B cell (primary cell): Measurements from ENCODE around the gene MAD1L1. TPM values are rescaled to one million over a fixed set of nuclear protein-coding genes. Genes with fewer than 3 reads are reported as not detected.

ENCODE experiments used
- ATAC-seq: fragments of 200-7000 bp; cut with Tn5 transposase; one replicate; pipeline ENCODE4 v1.10.0; 2021; ENCODE audit warnings: low read depth, mild to moderate bottlenecking, moderate number of reproducible peaks, moderate library complexity
- CTCF ChIA-PET: fragments of 350-600 bp; sonication (Branson Sonifier 250); formaldehyde crosslinking; loops from one replicate; lab custom pipeline; 2021; ENCODE audit warnings: antibody characterized with exemption, inconsistent platforms; lab: Charles Lee
- POLR2A ChIA-PET: fragments of 350-600 bp; sonication (Branson Sonifier 250); formaldehyde crosslinking; loops from one replicate; lab custom pipeline; 2021; ENCODE audit warnings: antibody characterized with exemption; lab: Charles Lee
- DNase-seq: peaks from one replicate; pipeline ENCODE4 v3.0.0; 2013
- H2AFZ ChIP-seq: 2 replicates; pipeline ENCODE4 v1.6.1; 2012; ENCODE audit warnings: mild to moderate bottlenecking, low read depth, low read length; ENCODE audit not compliant: insufficient read depth, poor library complexity, severe bottlenecking
- H3K27ac ChIP-seq, 2 donors: 1 replicate in 1 of 2; 2 replicates in 1 of 2; pipeline ENCODE4 v1.5.1; 2012 to 2013; ENCODE audit warnings: low read length in 2 of 2, mild to moderate bottlenecking in 2 of 2, moderate library complexity in 1 of 2
- H3K27me3 ChIP-seq, 4 experiments: fragments of 200-600 bp in 1 of 4; sonication (generic) in 1 of 4; replicated peaks in 1 of 4; 1 replicate in 2 of 4; 2 replicates in 2 of 4; pipeline versions ENCODE4 v1.6.1 to v1.7.0; 2013 to 2016; ENCODE audit warnings: low read length in 3 of 4, mild to moderate bottlenecking in 2 of 4, mixed read lengths in 1 of 4, moderate library complexity in 1 of 4; ENCODE audit not compliant: insufficient read depth in 4 of 4, control insufficient read depth in 3 of 4; ENCODE audit errors: control extremely low read depth in 1 of 4
- H3K36me3 ChIP-seq, 2 experiments: replicated peaks in 1 of 2; 1 replicate in 1 of 2; 2 replicates in 1 of 2; pipeline versions ENCODE4 v1.6.1 to v1.7.1; 2013; ENCODE audit warnings: low read length in 1 of 2; ENCODE audit not compliant: insufficient read depth in 2 of 2, control insufficient read depth in 1 of 2; ENCODE audit errors: control extremely low read depth in 1 of 2, extremely low read depth in 1 of 2
- H3K4me1 ChIP-seq, 2 donors: fragments of 200-600 bp in 1 of 2; sonication (generic) in 1 of 2; 1 replicate in 1 of 2; 2 replicates in 1 of 2; pipeline versions ENCODE4 v1.5.1 to v1.6.1; 2013 to 2017; ENCODE audit warnings: low read length in 2 of 2; ENCODE audit not compliant: control insufficient read depth in 2 of 2, insufficient read depth in 2 of 2
- H3K4me2 ChIP-seq: replicated peaks from 2 replicates; pipeline ENCODE3; 2012; ENCODE audit warnings: mild to moderate bottlenecking, low read depth, low read length; ENCODE audit not compliant: poor library complexity, severe bottlenecking
- H3K4me3 ChIP-seq, 5 experiments: fragments of 200-600 bp in 1 of 5; sonication (generic) in 1 of 5; 1 replicate in 3 of 5; 2 replicates in 2 of 5; pipeline versions ENCODE4 v1.5.1 to v1.7.0; 2011 to 2016; ENCODE audit warnings: low read length in 4 of 5, mild to moderate bottlenecking in 4 of 5, low read depth in 2 of 5, control low read depth in 1 of 5, moderate library complexity in 1 of 5; ENCODE audit not compliant: insufficient read depth in 1 of 5; ENCODE audit errors: control extremely low read depth in 1 of 5, extremely low read depth in 1 of 5
- H3K79me2 ChIP-seq: fragments of 200-600 bp; sonication (generic); one replicate; pipeline ENCODE4 v1.6.0; 2016; ENCODE audit warnings: low read length; ENCODE audit not compliant: control insufficient read depth, insufficient read depth
- H3K9ac ChIP-seq: fragments of 200-600 bp; sonication (generic); 2 replicates; pipeline ENCODE4 v1.6.1; 2017; ENCODE audit warnings: mild to moderate bottlenecking, low read length, moderate library complexity
- H3K9me3 ChIP-seq, 3 donors: one replicate each; pipeline versions ENCODE4 v1.6.1 to v1.7.1; 2013; ENCODE audit warnings: low read length in 2 of 3; ENCODE audit not compliant: control insufficient read depth in 2 of 3, insufficient read depth in 1 of 3; ENCODE audit errors: control extremely low read depth in 1 of 3
- H4K20me1 ChIP-seq: 2 replicates; pipeline ENCODE4 v1.6.0; 2012; ENCODE audit warnings: mild to moderate bottlenecking, low read length; ENCODE audit not compliant: insufficient read depth, control insufficient read depth, poor library complexity, severe bottlenecking
- H3K27ac Mint-ChIP-seq: one replicate; pipeline ENCODE4 v1.8.0; 2021; ENCODE audit warnings: mixed read lengths
- H3K27me3 Mint-ChIP-seq: one replicate; pipeline ENCODE4 v1.8.0; 2021; ENCODE audit warnings: mixed read lengths
- H3K4me1 Mint-ChIP-seq: one replicate; pipeline ENCODE4 v1.8.0; 2021; ENCODE audit warnings: mixed read lengths
- H3K4me3 Mint-ChIP-seq: one replicate; pipeline ENCODE4 v1.8.0; 2021; ENCODE audit warnings: mixed read lengths
- H3K9me3 Mint-ChIP-seq: one replicate; pipeline ENCODE4 v1.8.0; 2022; ENCODE audit warnings: mixed read lengths; ENCODE audit not compliant: insufficient read depth
- CTCF ChIP-seq: fragments of 200-600 bp; IDR thresholded peaks from one replicate; pipeline ENCODE4 v1.8.0; 2022; ENCODE audit warnings: antibody characterized with exemption, mild to moderate bottlenecking
- EZH2 ChIP-seq: IDR thresholded peaks from 2 replicates; pipeline ENCODE4 v1.6.1; 2012; ENCODE audit warnings: borderline replicate concordance, low read depth, mild to moderate bottlenecking, moderate library complexity, low read length; ENCODE audit not compliant: insufficient read depth, poor library complexity, severe bottlenecking
- WGBS: methylation state at CpG from one replicate; pipeline ENCODE4 v1.1.5; 2013; ENCODE audit warnings: missing lambda C conversion rate; ENCODE audit not compliant: insufficient coverage; 5-methylcytosine and 5-hydroxymethylcytosine counted together
- intact Hi-C: fragments of 100-400 bp; cut with micrococcal nuclease; formaldehyde crosslinking; loops from one replicate; pipeline ENCODE4 v1.10.0; 2022
- polyA plus RNA-seq: library from polyadenylated mRNA; depleted of rRNA; stranded (reverse); fragments of >200 nt; gene quantifications from 2 replicates; pipeline ENCODE4 v1.2.3, GENCODE V29; 2012
- total RNA-seq, 2 donors: library from RNA; stranded (reverse); fragments of 120-200 nt in 1 of 2; gene quantifications; 1 replicate in 1 of 2; 2 replicates in 1 of 2; pipeline versions ENCODE4 v1.2.3 to v1.2.4, GENCODE V29; 2013 to 2022

MAD1L1 gene
- total and polyA plus RNA-seq, 2 donors (not counting 1 experiment from before 2014, with no cell fraction given), result 86.7 to 110 TPM

- Mint-ChIP-seq H3K27ac (no peak overlapping the region), H3K4me1 (peaks cover 19% of the 10 kb centered on the region), H3K27me3 (no peaks in the 10 kb centered on the region), H3K4me3 (no peak overlapping the region), H3K9me3 (no peaks in the 10 kb centered on the region)
- WGBS, result over 99% methylated on average over 21 of the region's 21 CpGs
- peaks cover 27% of the 10 kb centered on the region for H3K79me2 ChIP-seq
- TF ChIP-seq CTCF, result no peak
- TF ChIP-seq EZH2, result no peak
- no peaks in the 10 kb centered on the region for H3K9me3 ChIP-seq
- ATAC-seq (no peak), DNase-seq (no peak)
- POLR2A ChIA-PET, result interaction anchor here (0.6 kb wide), 1 partner anchor 124 kb away, joined by 3 read pairs; no protein-coding TSS in a partner anchor
- CTCF ChIA-PET, result no interaction called here
- peaks cover 0 to 5% of the 10 kb centered on the region in 2 experiments for H3K36me3 ChIP-seq
- intact Hi-C loops, result no loop called here
- H3K4me3 ChIP-seq, result no peak overlapping the region
- H3K27ac ChIP-seq, result no peak overlapping the region
- no peaks in the 10 kb centered on the region for H3K27me3 ChIP-seq
- peaks cover 13 to 19% of the 10 kb centered on the region in 2 donors for H3K4me1 ChIP-seq
- no peak overlapping the region for H3K9ac ChIP-seq
- H2AFZ ChIP-seq, result no peak overlapping the region
- H3K4me2 ChIP-seq, result no peak overlapping the region
- H4K20me1 ChIP-seq, result no peaks in the 10 kb centered on the region
Measured at GRCh38 chr7:1944619-1945210, 288.0 kb downstream of the MAD1L1 start.

GRCh38 chr7:1943933-1944618 is 288.7 kb downstream of the MAD1L1 start:
- Histone ChIP-seq H3K9me3 (no peaks in the 10 kb centered on the region), H3K4me1 (peaks cover 16 to 25% of the 10 kb centered on the region in 2 donors), H3K4me3 (no peak overlapping the region), H3K27ac (no peak overlapping the region), H3K27me3 (no peaks in the 10 kb centered on the region), H3K36me3 (peaks cover 0 to 5% of the 10 kb centered on the region in 2 experiments), H2AFZ (no peak overlapping the region), H3K4me2 (no peak overlapping the region), H3K79me2 (peaks cover 33% of the 10 kb centered on the region), H3K9ac (no peak overlapping the region), H4K20me1 (no peaks in the 10 kb centered on the region)
- Mint-ChIP-seq H3K27me3 (no peaks in the 10 kb centered on the region), H3K27ac (no peak overlapping the region), H3K4me1 (peaks cover 26% of the 10 kb centered on the region), H3K9me3 (no peaks in the 10 kb centered on the region), H3K4me3 (no peak overlapping the region)
- DNase-seq (no peak), ATAC-seq (no peak)
- TF ChIP-seq CTCF (no peak), EZH2 (no peak)
- ChIA-PET CTCF (no interaction called here), POLR2A (interaction anchor here (0.6 kb wide), 1 partner anchor 123 kb away, joined by 3 read pairs; no protein-coding TSS in a partner anchor)
- 85% methylated on average over 19 of the region's 25 CpGs for whole genome bisulfite sequencing
- intact Hi-C loops, result no loop called here
